ENCODE measurements around the gene PLP2.
A peak's percentile ranks its signal among the peaks of the same experiment; 100 is the strongest.
"Not testable (repeated sequence)": the region's sequence is repeated elsewhere in the genome, so short reads cannot be mapped to it uniquely, and the experiment has no call there.

PLP2 gene

DNA sequence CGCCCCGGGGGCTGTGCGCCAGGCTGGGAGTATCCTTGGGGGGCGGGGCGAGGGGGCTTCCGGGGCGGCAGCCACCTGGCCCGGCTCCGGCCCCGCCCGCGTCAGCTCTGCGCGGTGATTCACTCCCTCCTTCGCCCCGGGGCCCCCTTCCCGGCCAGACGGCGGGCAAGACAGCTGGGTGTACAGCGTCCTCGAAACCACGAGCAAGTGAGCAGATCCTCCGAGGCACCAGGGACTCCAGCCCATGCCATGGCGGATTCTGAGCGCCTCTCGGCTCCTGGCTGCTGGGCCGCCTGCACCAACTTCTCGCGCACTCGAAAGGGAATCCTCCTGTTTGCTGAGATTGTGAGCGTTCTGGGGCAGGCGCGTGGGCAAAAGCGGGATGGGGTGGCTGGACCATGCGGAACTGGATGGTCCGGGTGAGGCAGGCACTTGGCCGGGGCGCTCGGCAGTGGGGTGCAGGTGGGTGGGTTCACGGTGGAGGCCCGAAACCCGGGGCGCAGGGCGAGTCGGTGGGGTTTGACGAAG lies at the start of gene PLP2:
TSS of gene PLP2 (plus strand) at position 147 of the 528 bp plus-strand sequence. CDS start at position 250, 103 bp downstream.
- DNase-seq: peak; percentile 85

- DNase-seq: no peak
Measured at GRCh38 chrX:49122499-49122898, 49.2 kb upstream of the PLP2 start.

DNA sequence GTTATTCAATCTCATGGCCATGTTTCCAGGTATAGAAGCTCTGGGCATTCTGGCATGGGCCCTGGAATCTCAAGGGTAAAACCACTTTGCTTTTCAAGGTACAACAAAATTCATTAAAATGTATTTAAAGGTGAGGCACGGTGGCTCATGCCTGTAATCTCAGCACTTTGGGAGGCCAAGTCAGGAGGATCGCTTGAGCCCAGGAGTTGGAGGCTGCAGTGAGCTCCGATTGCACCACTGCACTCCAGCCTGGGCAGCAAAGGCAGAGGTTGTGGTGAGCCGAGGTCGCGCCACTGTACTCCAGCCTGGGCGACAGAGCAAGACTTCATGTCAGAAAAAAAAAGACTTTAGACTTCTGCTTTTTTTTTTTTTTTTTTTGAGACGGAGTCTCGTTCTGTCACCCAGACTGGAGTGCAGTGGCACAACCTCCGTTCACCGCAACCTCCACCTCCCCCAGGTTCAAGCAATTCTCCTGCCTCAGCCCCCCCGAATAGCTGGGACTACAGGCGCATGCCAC lies 43.9 kb upstream of the PLP2 start:
- not testable (repeated sequence) for DNase-seq

- DNase-seq: no peak
Measured at GRCh38 chrX:49129427-49129826, 42.3 kb upstream of the PLP2 start.

DNA sequence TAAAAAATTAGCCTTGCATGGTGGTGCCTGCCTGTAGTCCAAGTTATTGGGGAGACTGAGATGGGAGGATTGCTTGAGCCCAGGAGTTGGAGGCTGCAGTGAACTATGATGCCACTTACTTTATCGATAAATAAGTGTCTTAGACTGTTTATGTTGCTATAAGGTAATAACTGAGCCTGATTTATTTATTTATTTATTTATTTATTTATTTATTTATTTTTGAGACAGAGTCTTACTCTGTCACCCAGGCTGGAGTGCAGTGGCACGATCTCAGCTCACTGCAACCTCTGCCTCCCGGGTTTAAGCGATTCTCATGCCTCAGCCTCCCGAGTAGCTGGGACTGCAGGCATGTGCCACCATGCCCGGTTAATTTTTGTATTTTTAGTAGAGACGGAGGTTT lies 39.4 kb upstream of the PLP2 start:
- DNase-seq: not testable (repeated sequence)

- DNase-seq: no peak
Measured at GRCh38 chrX:49133759-49134158, 37.9 kb upstream of the PLP2 start.

DNA sequence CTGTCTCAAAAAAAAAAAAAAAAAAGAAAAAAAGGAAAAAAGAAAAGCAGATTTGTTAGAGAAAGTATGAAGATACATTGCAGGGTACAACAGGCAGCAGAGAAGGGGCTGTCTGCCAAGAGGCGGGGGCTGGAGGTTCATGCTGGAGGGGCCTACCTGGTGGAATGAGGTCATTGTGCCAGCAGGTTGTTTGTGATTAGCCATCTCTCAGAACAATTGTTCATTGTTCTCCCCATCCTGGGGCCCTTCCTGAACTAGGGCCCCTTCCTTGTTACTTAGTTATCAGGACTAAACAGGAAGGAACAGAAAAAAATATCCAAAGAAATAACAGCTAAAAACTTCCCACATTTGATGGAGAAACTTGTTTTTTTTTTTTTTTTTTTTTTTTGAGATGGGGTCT lies 34.2 kb upstream of the PLP2 start:
- no peak for DNase-seq

GRCh38 chrX:49139713-49140112 lies 32.0 kb upstream of the PLP2 start:
- no peak for DNase-seq

DNA sequence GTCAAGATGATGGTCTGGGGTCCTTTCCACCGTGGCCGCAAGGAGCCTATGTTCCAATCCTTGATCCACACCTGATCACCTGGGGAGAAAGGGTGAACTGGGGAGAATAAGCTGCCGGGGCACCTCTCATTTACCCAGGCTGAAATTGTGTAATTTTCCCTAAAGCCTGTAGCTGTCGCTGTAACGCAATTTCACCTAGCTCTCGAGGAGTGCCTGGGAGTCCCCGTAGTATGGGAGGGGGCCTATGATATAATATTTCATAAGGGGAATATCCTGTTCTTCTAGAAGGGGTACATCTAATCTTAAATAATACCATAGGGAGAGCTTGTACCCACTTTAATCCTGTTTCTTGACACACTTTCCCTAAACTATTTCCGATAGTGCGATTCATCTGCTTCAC lies 29.4 kb upstream of the PLP2 start:
- not testable (repeated sequence) for DNase-seq

- DNase-seq: peak; percentile 20
Measured at GRCh38 chrX:49143154-49143553, 28.5 kb upstream of the PLP2 start.

DNA sequence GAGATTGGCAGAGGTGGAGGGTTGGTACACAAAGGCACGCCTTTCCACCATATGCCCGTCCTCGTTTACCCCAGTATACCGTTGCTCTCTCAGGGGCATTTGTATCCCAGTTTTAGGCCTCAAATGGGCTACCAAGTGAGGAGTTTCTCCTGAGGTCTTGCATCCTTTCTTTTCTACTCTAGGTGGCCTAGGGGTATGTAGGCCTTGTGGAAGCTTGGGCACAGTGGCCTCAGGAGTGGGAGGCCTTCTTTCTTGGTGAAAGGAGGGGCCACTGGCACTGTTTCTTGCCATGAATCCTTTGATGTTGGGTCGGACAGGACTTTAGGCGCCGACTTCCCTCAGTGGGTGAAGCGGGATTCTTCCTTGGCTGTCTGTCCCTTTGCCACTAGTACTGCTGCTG lies 24.4 kb upstream of the PLP2 start:
- DNase-seq: no peak

- DNase-seq: no peak
Measured at GRCh38 chrX:49147936-49148335, 23.8 kb upstream of the PLP2 start.

DNA sequence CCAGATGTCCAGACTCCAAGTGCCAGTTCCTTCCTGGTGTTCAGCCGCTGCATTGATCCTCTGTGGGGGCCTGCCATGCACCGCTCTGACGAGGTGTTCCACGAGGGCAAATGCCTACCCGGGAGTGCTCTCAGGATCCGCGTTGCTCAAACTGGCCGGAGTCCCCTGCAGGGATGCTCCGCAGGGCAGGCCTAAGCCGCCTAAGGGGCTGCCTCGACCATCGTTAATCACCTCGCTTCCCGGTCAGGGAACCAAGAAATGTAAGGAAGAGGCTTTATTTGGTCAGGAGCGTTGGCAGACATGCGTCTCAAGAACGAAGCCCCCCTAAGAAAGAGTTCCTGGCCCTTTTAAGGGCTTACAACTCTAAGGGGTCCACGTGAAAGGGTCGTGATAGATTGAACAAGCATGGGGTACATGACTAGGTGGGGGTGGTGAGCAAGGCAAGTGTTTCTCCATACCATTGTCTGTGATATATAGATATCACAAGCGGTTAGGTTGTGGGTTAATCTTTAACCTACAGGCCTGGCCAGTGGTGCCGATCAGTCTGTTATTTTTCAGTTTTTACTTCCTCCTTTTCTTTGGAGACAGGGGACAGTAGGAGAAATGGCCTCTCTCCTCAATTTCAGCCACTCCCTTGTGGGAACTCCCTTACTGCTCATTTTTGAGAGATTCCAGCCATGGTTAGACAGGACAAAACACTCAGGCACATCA lies 23.2 kb upstream of the PLP2 start:
- DNase-seq: not testable (repeated sequence)

GRCh38 chrX:49149291-49149690 lies 22.4 kb upstream of the PLP2 start:
- DNase-seq: not testable (repeated sequence)

DNA sequence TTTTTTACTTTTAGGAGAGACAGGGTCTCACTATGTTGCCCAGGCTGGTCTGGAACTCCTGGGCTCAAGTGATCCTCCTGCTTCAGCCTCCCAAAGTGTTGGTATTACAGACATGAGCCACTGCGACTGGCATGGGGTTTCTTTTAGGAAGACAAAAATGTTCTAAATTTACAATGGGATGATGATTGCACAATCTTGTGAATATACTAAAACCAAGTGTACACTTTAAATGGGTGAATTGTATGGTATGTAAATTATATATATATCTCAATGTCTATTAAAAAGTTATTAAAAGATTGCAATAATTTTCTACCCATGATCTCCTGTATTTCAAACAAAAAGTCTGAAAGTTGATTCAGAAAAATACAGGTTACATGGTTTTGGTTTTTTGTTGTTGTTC lies 18.2 kb upstream of the PLP2 start:
- DNase-seq: no peak

DNA sequence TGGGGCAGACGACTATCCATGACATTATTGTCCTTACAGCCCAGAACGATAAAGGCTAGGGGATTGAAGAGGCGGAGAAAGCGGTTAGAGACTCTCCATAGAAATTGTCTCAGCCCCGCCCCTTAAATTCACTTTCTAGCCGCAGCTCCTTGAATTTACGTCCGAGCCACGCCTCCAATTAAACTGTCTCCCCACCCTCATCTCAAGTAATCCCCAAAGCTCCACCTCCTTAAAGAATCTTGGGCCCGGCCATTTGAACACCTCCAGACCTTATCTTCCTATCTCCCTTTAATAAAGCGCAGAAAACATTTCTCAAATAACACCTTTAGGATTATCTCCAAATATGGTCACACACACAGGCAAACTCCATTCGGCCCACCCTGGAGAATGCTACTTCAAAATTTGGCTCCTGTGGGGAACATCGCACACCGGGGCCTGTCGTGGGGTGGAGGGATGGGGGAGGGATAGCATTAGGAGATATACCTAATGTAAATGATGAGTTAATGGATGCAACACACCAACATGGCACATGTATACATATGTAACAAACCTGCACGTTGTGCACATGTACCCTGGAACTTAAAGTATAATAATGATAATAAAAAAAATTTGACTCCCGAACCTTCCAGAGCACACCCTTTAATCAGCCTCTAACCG lies 16.3 kb upstream of the PLP2 start:
- peak; percentile 58 for DNase-seq

- peak; percentile 87 for DNase-seq
Measured at GRCh38 chrX:49155900-49156837, 15.5 kb upstream of the PLP2 start.

DNA sequence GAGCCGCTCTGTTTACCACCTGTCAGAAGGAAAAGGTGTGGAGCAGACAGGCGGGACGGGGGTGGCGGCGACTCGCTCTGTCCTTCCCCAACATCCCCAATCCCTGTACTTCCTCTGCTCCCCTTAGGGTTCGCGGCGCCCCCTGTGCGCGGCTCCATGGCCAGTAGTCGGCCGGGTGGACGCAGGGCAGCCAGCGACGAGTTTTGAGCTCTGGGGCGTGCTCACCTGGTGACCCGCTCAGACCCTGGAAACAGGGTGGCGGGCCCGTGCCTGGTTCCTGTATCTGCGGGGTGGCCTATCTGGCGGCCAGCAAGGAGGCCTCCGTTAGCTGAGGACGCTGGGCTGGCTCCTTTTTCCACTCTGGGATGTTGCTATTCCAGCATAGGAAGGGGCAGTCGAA lies 14.5 kb upstream of the PLP2 start:
- DNase-seq: no peak

DNA sequence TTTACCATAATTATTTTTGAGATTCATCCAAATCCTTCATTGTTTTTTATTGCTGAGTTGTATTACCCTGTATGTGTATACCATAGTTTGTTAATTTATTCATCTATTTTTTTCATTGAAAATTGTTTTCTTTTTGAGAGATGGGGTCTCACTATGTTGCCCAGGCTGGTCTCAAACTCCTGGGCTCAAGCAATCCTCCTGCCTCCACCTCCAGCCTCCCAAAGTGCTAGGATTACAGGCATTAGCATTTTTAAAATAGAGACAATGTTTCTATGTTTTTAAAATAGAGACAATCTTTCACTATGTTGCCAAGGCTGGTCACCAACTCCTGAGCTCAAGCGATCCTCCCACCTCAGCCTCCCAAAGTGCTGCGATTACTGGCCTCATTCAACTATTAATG lies 10.8 kb upstream of the PLP2 start:
- no peak for DNase-seq

DNA sequence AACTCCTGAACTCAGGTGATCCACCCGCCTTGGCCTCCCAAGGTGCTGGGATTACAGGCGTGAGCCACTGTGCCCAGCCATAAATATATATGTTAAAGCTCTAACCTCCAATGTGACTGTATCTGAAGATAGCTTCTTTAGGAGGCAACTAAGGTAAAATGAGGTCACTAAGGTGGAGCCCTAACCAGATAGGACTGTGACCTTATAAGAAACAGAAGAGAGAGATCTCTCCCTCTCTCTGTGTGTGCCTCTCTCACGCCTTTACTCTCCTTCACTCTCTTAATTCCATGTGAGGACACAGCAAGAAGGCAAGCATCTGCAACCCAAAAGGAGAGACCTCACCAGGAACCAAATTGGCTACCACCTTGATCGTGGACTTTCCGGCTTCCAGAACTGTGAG lies 10.1 kb upstream of the PLP2 start:
- DNase-seq: no peak

GRCh38 chrX:49162620-49163019 lies 9.1 kb upstream of the PLP2 start, which contains the start of gene MAGIX:
MAGIX (plus strand) TSS chrX:49162758; CDS start chrX:49162890, 132 bp downstream.
- DNase-seq: no peak

- peak; percentile 83 for DNase-seq
Measured at GRCh38 chrX:49163555-49164419, 7.9 kb upstream of the PLP2 start.
